Hepatocyte (in vitro differentiated cells): Measurements from ENCODE around the gene IL20. TPM values are rescaled to one million over a fixed set of nuclear protein-coding genes. Genes with fewer than 3 reads are reported as not detected.

Experiments used
- DNase-seq: peaks from one replicate; pipeline ENCODE4 v3.0.0-alpha.2; 2016; ENCODE audit warnings: low spot score
- H2AFZ ChIP-seq: fragments of 200-600 bp; sonication (generic); 2 replicates; pipeline ENCODE4 v1.6.0; 2016; ENCODE audit warnings: antibody characterized with exemption, mild to moderate bottlenecking
- H3K27ac ChIP-seq: fragments of 200-600 bp; sonication (generic); 2 replicates; pipeline ENCODE4 v1.5.1; 2016; ENCODE audit warnings: mild to moderate bottlenecking
- H3K27me3 ChIP-seq: fragments of 200-600 bp; sonication (generic); 2 replicates; pipeline ENCODE4 v1.6.1; 2016
- H3K36me3 ChIP-seq: fragments of 200-600 bp; sonication (generic); replicated peaks from 2 replicates; pipeline ENCODE4 v1.5.1; 2016; ENCODE audit warnings: low read depth; ENCODE audit not compliant: insufficient read depth
- H3K4me1 ChIP-seq: fragments of 200-600 bp; sonication (generic); 2 replicates; pipeline ENCODE4 v1.5.1; 2016; ENCODE audit warnings: mild to moderate bottlenecking, moderate library complexity; ENCODE audit not compliant: insufficient read depth
- H3K4me2 ChIP-seq: fragments of 200-600 bp; sonication (generic); 2 replicates; pipeline ENCODE4 v1.6.0; 2016
- H3K4me3 ChIP-seq: fragments of 200-600 bp; sonication (generic); 2 replicates; pipeline ENCODE4 v1.5.1; 2016; ENCODE audit warnings: mild to moderate bottlenecking
- H3K79me2 ChIP-seq: fragments of 200-600 bp; sonication (generic); 2 replicates; pipeline ENCODE4 v1.6.0; 2017; ENCODE audit warnings: mild to moderate bottlenecking
- H3K9me2 ChIP-seq: fragments of 200-600 bp; sonication (generic); replicated peaks from 2 replicates; pipeline ENCODE4 v1.6.0; 2017; ENCODE audit warnings: mild to moderate bottlenecking; ENCODE audit not compliant: insufficient read depth
- H3K9me3 ChIP-seq: fragments of 200-600 bp; sonication (generic); 2 replicates; pipeline ENCODE4 v1.5.1; 2016; ENCODE audit warnings: low read depth, mild to moderate bottlenecking
- H4K20me1 ChIP-seq: fragments of 200-600 bp; sonication (generic); 2 replicates; pipeline ENCODE4 v1.6.0; 2016; ENCODE audit warnings: mild to moderate bottlenecking; ENCODE audit not compliant: insufficient read depth, poor library complexity, severe bottlenecking
- CTCF ChIP-seq: fragments of 200-600 bp; sonication (generic); IDR thresholded peaks from 2 replicates; pipeline ENCODE4 v1.5.1; 2016; ENCODE audit warnings: antibody characterized with exemption, mild to moderate bottlenecking; ENCODE audit not compliant: poor library complexity
- EZH2 ChIP-seq: fragments of 200-600 bp; sonication (generic); IDR thresholded peaks from 2 replicates; pipeline ENCODE4 v1.6.1; 2016; ENCODE audit warnings: antibody characterized with exemption, mild to moderate bottlenecking, borderline replicate concordance
- EZH2phosphoT487 ChIP-seq: fragments of 200-600 bp; sonication (generic); IDR thresholded peaks from one replicate; pipeline ENCODE4 v1.6.1; 2018; ENCODE audit warnings: antibody characterized with exemption, mild to moderate bottlenecking, low read depth, moderate library complexity; ENCODE audit not compliant: unreplicated experiment, severe bottlenecking
- WGBS: methylation state at CpG from one replicate; pipeline ENCODE4 v1.1.6; 2016; ENCODE audit warnings: low lambda C conversion rate; ENCODE audit errors: missing lambda C conversion rate; 5-methylcytosine and 5-hydroxymethylcytosine counted together
- polyA plus RNA-seq: library from polyadenylated mRNA; unstranded; fragments of >200 nt; fragmentation: Nextera tagmentation; extraction: Ambion mirVana; gene quantifications from 2 replicates; pipeline ENCODE4 v1.2.1, GENCODE V29; 2016
- total RNA-seq: library from RNA; depleted of rRNA; stranded (reverse); fragments of >200 nt; gene quantifications from 2 replicates; pipeline ENCODE4 v1.2.3, GENCODE V29; 2014

The IL20 gene
- total and polyA plus RNA-seq, 2 experiments from 2014 or later: not detected

- no peaks in the 10 kb centered on the region for H3K36me3 ChIP-seq
- no peaks in the 10 kb centered on the region for H3K79me2 ChIP-seq
- no peak overlapping the region for H2AFZ ChIP-seq
- DNase-seq: no peak
- no peak for TF ChIP-seq CTCF
- no peak for TF ChIP-seq EZH2phosphoT487
- TF ChIP-seq EZH2: no peak
- H3K27me3 ChIP-seq: peaks cover 20% of the 10 kb centered on the region
- no peak overlapping the region for H3K4me3 ChIP-seq
- no peak overlapping the region for H3K4me2 ChIP-seq
- H4K20me1 ChIP-seq: no peaks in the 10 kb centered on the region
- no peaks in the 10 kb centered on the region for H3K9me2 ChIP-seq
- H3K4me1 ChIP-seq: peaks cover 5% of the 10 kb centered on the region
- no peaks in the 10 kb centered on the region for H3K9me3 ChIP-seq
- H3K27ac ChIP-seq: no peak overlapping the region
- WGBS: 71% methylated on average over 15 of the region's 15 CpGs
Observed at GRCh38 chr1:206890125-206891060, 25.0 kb downstream of the IL20 start.

GRCh38 chr1:206891412-206891811 is 26.0 kb downstream of the IL20 start:
- no peak for TF ChIP-seq EZH2phosphoT487
- no peak for TF ChIP-seq EZH2
- TF ChIP-seq CTCF: no peak
- no peak for DNase-seq

GRCh38 chr1:206892351-206892984 is 27.0 kb downstream of the IL20 start:
- peaks cover 14% of the 10 kb centered on the region for H3K27me3 ChIP-seq
- DNase-seq: no peak
- H2AFZ ChIP-seq: no peak overlapping the region
- no peaks in the 10 kb centered on the region for H3K36me3 ChIP-seq
- H3K9me2 ChIP-seq: no peaks in the 10 kb centered on the region
- no peaks in the 10 kb centered on the region for H4K20me1 ChIP-seq
- 91% methylated on average over 3 of the region's 3 CpGs for WGBS
- H3K79me2 ChIP-seq: no peaks in the 10 kb centered on the region
- no peak overlapping the region for H3K4me3 ChIP-seq
- H3K27ac ChIP-seq: no peak overlapping the region
- no peak for TF ChIP-seq EZH2
- TF ChIP-seq EZH2phosphoT487: no peak
- TF ChIP-seq CTCF: no peak
- H3K4me2 ChIP-seq: no peak overlapping the region
- no peaks in the 10 kb centered on the region for H3K9me3 ChIP-seq
- peaks cover 8% of the 10 kb centered on the region for H3K4me1 ChIP-seq

More at GRCh38 chr1:206891412-206891811, 26.0 kb downstream of the IL20 start:
- H3K4me1 ChIP-seq: peaks cover 8% of the 10 kb centered on the region
- H3K27me3 ChIP-seq: peaks cover 20% of the 10 kb centered on the region
- no peaks in the 10 kb centered on the region for H4K20me1 ChIP-seq
- H3K36me3 ChIP-seq: no peaks in the 10 kb centered on the region
- H3K9me2 ChIP-seq: no peaks in the 10 kb centered on the region
- no peak overlapping the region for H3K4me3 ChIP-seq
- no peak overlapping the region for H3K4me2 ChIP-seq
- 85% methylated on average over 1 of the region's 1 CpG for WGBS
- H3K27ac ChIP-seq: no peak overlapping the region
- H3K79me2 ChIP-seq: no peaks in the 10 kb centered on the region
- H2AFZ ChIP-seq: no peak overlapping the region
- H3K9me3 ChIP-seq: no peaks in the 10 kb centered on the region
